Kidney epithelial cell (primary cell): ENCODE data around the gene FHOD1. TPM values are rescaled to one million over a fixed set of nuclear protein-coding genes. Genes with fewer than 3 reads are reported as not detected.

ENCODE experiments used
- DNase-seq: peaks from one replicate; pipeline ENCODE4 v3.0.0-alpha.2; 2010; ENCODE audit warnings: low read depth
- H3K27me3 ChIP-seq: 2 replicates; pipeline ENCODE4 v1.6.0; 2011; ENCODE audit warnings: low read length; ENCODE audit not compliant: control insufficient read depth, insufficient read depth
- H3K36me3 ChIP-seq: 2 replicates; pipeline ENCODE4 v1.5.1; 2011; ENCODE audit warnings: low read length; ENCODE audit not compliant: control insufficient read depth, insufficient read depth
- H3K4me3 ChIP-seq: 2 replicates; pipeline ENCODE4 v1.5.1; 2011; ENCODE audit warnings: low read depth, mild to moderate bottlenecking, control low read depth, low read length
- CTCF ChIP-seq: IDR thresholded peaks from 2 replicates; pipeline ENCODE4 v1.5.1; 2011; ENCODE audit warnings: mild to moderate bottlenecking, moderate library complexity, low read length, control low read depth, inconsistent platforms; ENCODE audit not compliant: insufficient read depth, poor library complexity, severe bottlenecking
- total RNA-seq: library from RNA; depleted of rRNA; stranded (reverse); fragments of >200 nt; gene quantifications from 2 replicates; pipeline ENCODE4 v1.2.3, GENCODE V29; 2015

FHOD1 gene
- total RNA-seq, 1 donor from 2014 or later, result 3.8 TPM

DNA sequence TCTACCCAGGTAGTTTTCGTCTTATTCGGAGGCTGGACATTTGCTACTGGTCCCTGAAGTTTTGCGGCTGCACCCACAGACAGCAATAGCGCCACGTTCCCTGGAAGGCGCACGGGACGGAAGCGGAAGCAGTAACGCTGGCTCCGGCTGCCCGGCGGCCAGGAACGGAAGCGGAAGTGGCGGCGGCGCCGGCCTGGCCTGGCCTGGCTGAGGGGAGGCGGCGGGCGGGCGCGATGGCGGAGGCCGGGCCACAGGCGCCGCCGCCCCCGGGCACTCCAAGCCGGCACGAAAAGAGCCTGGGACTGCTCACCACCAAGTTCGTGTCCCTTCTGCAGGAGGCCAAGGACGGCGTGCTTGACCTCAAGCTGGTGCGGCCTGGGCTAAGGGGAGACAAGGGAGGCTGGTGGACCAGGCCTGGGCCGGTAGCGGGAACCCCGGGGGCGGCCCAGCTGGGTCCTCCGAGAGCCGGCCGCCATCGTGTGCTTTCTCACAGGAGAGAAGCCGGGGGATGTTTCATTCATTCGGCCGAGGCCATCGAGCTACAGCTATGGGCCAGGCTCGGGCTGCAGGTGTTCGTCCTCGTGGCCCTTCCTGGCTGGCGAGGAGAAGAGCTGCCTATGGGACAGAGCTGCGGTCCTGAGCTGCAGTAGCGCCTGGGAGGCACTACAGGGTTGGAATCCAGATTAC, 55.1 kb downstream of the FHOD1 start, which contains the start of gene E2F4:
TSS of gene E2F4 (plus strand) at position 161 of the 687 bp plus-strand sequence. CDS start at position 234, 73 bp downstream.
- no peak for TF ChIP-seq CTCF
- Histone ChIP-seq H3K36me3 (peaks cover 2% of the 10 kb centered on the region), H3K4me3 (peak within 1 kb of the TSS; percentile 94), H3K27me3 (no peaks in the 10 kb centered on the region)
- DNase-seq, result no peak

DNA sequence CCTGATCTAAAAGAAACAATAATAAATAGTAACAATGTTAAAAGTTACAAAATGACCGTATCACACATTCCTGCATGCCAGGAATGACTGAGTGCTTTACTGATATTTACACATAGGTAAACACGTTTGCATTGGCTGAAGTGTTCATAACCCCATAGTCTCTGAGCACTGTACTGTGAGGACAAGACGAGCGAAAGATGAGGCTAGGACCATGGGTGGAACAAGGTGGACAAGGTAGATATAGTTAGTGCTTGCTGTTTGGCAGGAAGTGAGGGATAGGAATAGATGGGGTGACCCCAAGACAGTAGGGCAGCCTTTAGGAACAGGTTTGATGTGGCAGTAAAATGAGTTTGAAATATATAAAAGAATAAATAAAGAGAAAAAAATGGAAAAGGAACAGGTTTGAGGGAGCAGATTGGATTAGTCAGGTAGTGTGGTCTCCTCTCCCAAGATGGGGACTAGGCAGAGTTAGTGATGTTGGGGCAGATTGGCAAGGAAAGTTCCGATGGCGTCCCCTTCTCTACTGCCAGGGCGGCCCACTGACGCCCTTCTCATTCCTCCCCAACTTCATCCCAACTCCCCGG, 55.8 kb downstream of the FHOD1 start:
- TF ChIP-seq CTCF, result no peak
- no peak for DNase-seq
- Histone ChIP-seq H3K4me3 (peak overlapping the region; percentile 31), H3K27me3 (no peaks in the 10 kb centered on the region), H3K36me3 (peaks cover 2% of the 10 kb centered on the region)

- Histone ChIP-seq H3K36me3 (no peaks in the 10 kb centered on the region), H3K27me3 (no peaks in the 10 kb centered on the region), H3K4me3 (no peak overlapping the region)
- no peak for DNase-seq
- TF ChIP-seq CTCF, result no peak
Observed at GRCh38 chr16:67190448-67191399, 56.6 kb downstream of the FHOD1 start.

DNA sequence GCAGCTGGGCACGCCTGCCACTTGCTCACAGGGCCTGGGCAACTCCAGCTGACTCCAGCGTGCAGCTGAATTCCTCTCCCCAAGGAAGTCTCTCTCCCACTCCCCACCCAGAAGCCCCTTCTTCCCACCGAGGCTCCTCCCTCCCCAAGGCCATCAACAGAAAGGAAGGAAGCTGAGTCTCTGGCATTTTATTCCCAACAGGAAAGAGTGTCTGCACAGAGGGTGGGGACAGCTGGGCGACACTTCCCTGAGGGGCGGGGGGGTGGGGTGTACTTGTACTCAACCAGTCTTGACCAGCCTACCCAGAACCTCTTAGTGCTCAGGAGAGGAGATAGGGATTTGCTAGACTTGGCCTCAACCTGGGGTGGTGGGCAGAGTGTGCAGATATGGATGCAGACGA, 57.2 kb downstream of the FHOD1 start, which contains the start of gene EXOC3L1:
TSS of gene EXOC3L1 (minus strand) at position 96 of the 400 bp plus-strand sequence. CDS start 460 bp downstream, outside the sequence.
- no peak for DNase-seq
- no peaks in the 10 kb centered on the region for H3K36me3 ChIP-seq
- TF ChIP-seq CTCF, result no peak
- H3K27me3 ChIP-seq, result peaks cover 2% of the 10 kb centered on the region
- H3K4me3 ChIP-seq, result no peak within 1 kb of the TSS

- no peaks in the 10 kb centered on the region for H3K36me3 ChIP-seq
- H3K4me3 ChIP-seq, result no peak overlapping the region
- TF ChIP-seq CTCF, result no peak
- peaks cover 6% of the 10 kb centered on the region for H3K27me3 ChIP-seq
- DNase-seq, result no peak
Observed at GRCh38 chr16:67188798-67189197, 58.5 kb downstream of the FHOD1 start.
